ENCODE data around the gene HBZ. TPM values are rescaled to one million over a fixed set of nuclear protein-coding genes. Genes with fewer than 3 reads are reported as not detected.
"Not testable (repeated sequence)": the region's sequence is repeated elsewhere in the genome, so short reads cannot be mapped to it uniquely, and the experiment has no call there.

The HBZ gene
- total and polyA plus RNA-seq, 2 experiments from 2014 or later: 0.28 TPM; not detected in 1

DNA sequence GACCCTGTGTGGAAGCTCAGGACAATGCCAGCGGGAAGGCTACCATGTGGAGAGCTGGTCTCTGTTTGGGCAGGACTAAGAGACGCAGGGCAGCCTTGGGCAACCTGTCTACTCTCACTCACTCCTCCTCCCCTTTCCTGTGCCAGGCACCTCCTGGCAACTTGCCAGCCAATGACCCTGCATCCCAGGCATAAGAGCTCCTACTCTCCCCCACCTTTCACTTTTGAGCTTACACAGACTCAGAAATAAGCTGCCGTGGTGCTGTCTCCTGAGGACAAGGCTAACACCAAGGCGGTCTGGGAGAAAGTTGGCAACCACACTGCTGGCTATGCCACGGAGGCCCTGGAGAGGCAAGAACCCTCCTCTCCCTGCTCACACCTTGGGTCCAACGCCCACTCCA, 16.0 kb downstream of the HBZ start:
- no peak for TF ChIP-seq EZH2phosphoT487 (IDR thresholded peaks at IDR 0.05; ENCODE audit: low read depth, severe bottlenecking, unreplicated experiment)
- TF ChIP-seq, protein P1, sequence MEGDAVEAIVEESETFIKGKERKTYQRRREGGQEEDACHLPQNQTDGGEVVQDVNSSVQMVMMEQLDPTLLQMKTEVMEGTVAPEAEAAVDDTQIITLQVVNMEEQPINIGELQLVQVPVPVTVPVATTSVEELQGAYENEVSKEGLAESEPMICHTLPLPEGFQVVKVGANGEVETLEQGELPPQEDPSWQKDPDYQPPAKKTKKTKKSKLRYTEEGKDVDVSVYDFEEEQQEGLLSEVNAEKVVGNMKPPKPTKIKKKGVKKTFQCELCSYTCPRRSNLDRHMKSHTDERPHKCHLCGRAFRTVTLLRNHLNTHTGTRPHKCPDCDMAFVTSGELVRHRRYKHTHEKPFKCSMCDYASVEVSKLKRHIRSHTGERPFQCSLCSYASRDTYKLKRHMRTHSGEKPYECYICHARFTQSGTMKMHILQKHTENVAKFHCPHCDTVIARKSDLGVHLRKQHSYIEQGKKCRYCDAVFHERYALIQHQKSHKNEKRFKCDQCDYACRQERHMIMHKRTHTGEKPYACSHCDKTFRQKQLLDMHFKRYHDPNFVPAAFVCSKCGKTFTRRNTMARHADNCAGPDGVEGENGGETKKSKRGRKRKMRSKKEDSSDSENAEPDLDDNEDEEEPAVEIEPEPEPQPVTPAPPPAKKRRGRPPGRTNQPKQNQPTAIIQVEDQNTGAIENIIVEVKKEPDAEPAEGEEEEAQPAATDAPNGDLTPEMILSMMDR (IDR thresholded peaks at IDR 0.05; ENCODE audit: poor library complexity): no peak
- TF ChIP-seq EZH2 (IDR thresholded peaks at IDR 0.05; ENCODE audit: borderline replicate concordance): no peak
- peaks cover 55% of the 10 kb centered on the region for H3K27me3 ChIP-seq
- H3K9me2 ChIP-seq (replicated peaks; ENCODE audit: insufficient read depth): no peaks in the 10 kb centered on the region
- H4K20me1 ChIP-seq (ENCODE audit: insufficient read depth, poor library complexity, severe bottlenecking): no peaks in the 10 kb centered on the region
- no peaks in the 10 kb centered on the region for H3K4me1 ChIP-seq (ENCODE audit: insufficient read depth)
- no peaks in the 10 kb centered on the region for H3K36me3 ChIP-seq (replicated peaks; ENCODE audit: insufficient read depth, low read depth)
- H3K9me3 ChIP-seq (ENCODE audit: low read depth): no peaks in the 10 kb centered on the region
- no peak overlapping the region for H2AFZ ChIP-seq
- H3K4me3 ChIP-seq: no peak overlapping the region
- WGBS (ENCODE audit: low lambda C conversion rate, missing lambda C conversion rate): 72% methylated on average over 6 of the region's 6 CpGs
- H3K27ac ChIP-seq: no peak overlapping the region
- no peak for DNase-seq (ENCODE audit: low spot score)
- no peaks in the 10 kb centered on the region for H3K79me2 ChIP-seq
- no peak overlapping the region for H3K4me2 ChIP-seq

DNA sequence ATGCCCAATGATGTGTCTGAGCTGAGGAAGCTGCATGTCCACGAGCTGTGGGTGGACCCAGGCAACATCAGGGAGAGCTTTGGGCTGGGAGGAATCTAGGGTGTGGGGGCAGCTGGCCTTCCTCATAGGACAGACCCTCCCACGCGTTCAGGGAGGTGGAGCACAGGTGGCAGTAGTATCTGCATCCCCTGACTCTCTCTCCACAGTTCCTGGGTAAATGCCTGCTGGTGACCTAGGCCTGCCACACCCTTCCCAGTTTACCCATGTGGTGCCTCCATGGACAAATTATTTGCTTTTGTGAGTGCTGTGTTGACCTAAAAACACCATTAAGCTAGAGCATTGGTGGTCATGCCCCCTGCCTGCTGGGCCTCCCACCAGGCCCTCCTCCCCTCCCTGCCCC, 16.6 kb downstream of the HBZ start:
- WGBS (ENCODE audit: low lambda C conversion rate, missing lambda C conversion rate): 46% methylated on average over 3 of the region's 3 CpGs
- Histone ChIP-seq H3K27me3 (peaks cover 55% of the 10 kb centered on the region), H3K4me3 (no peak overlapping the region), H2AFZ (no peak overlapping the region), H3K4me1 (ENCODE audit: insufficient read depth) (no peaks in the 10 kb centered on the region), H3K27ac (no peak overlapping the region), H3K9me2 (replicated peaks; ENCODE audit: insufficient read depth) (no peaks in the 10 kb centered on the region), H3K79me2 (no peaks in the 10 kb centered on the region), H3K9me3 (ENCODE audit: low read depth) (no peaks in the 10 kb centered on the region), H4K20me1 (ENCODE audit: insufficient read depth, poor library complexity, severe bottlenecking) (no peaks in the 10 kb centered on the region), H3K36me3 (replicated peaks; ENCODE audit: insufficient read depth, low read depth) (no peaks in the 10 kb centered on the region), H3K4me2 (no peak overlapping the region)
- DNase-seq (ENCODE audit: low spot score): no peak
- TF ChIP-seq EZH2 (IDR thresholded peaks at IDR 0.05; ENCODE audit: borderline replicate concordance) (no peak), EZH2phosphoT487 (IDR thresholded peaks at IDR 0.05; ENCODE audit: low read depth, severe bottlenecking, unreplicated experiment) (no peak)
- TF ChIP-seq, protein P1 (IDR thresholded peaks at IDR 0.05; ENCODE audit: poor library complexity): no peak

DNA sequence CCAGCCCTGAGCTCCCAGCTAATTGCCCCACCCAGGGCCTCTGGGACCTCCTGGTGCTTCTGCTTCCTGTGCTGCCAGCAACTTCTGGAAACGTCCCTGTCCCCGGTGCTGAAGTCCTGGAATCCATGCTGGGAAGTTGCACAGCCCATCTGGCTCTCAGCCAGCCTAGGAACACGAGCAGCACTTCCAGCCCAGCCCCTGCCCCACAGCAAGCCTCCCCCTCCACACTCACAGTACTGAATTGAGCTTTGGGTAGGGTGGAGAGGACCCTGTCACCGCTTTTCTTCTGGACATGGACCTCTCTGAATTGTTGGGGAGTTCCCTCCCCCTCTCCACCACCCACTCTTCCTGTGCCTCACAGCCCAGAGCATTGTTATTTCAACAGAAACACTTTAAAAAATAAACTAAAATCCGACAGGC, 17.7 kb downstream of the HBZ start:
- not testable (repeated sequence) for H3K9me3 ChIP-seq (ENCODE audit: low read depth); H3K9me2 ChIP-seq (replicated peaks; ENCODE audit: insufficient read depth); H3K4me2 ChIP-seq; H3K27ac ChIP-seq; H2AFZ ChIP-seq; H3K79me2 ChIP-seq; H3K4me1 ChIP-seq (ENCODE audit: insufficient read depth); H3K36me3 ChIP-seq (replicated peaks; ENCODE audit: insufficient read depth, low read depth); H4K20me1 ChIP-seq (ENCODE audit: insufficient read depth, poor library complexity, severe bottlenecking); H3K4me3 ChIP-seq
- H3K27me3 ChIP-seq: peaks cover 61% of the 10 kb centered on the region
- DNase-seq (ENCODE audit: low spot score): peak; percentile 30
- 2% methylated on average over 5 of the region's 5 CpGs for WGBS (ENCODE audit: low lambda C conversion rate, missing lambda C conversion rate)

DNA sequence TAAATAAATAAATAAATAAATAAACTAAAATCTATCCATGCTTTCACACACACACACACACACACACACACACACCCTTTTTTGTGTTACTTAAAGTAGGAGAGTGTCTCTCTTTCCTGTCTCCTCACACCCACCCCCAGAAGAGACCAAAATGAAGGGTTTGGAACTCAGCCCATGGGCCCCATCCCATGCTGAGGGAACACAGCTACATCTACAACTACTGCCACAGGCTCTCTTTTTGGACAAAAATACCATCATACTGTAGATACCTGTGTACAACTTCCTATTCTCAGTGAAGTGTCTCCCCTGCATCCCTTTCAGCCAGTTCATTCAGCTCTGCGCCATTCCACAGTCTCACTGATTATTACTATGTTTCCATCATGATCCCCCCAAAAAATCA, 18.3 kb downstream of the HBZ start:
- no peak for DNase-seq (ENCODE audit: low spot score)
- H3K36me3 ChIP-seq (replicated peaks; ENCODE audit: insufficient read depth, low read depth): no peaks in the 10 kb centered on the region
- no peaks in the 10 kb centered on the region for H4K20me1 ChIP-seq (ENCODE audit: insufficient read depth, poor library complexity, severe bottlenecking)
- H3K9me3 ChIP-seq (ENCODE audit: low read depth): no peaks in the 10 kb centered on the region
- 100% methylated on average over 1 of the region's 1 CpG for WGBS (ENCODE audit: low lambda C conversion rate, missing lambda C conversion rate)
- H3K27ac ChIP-seq: no peak overlapping the region
- H3K9me2 ChIP-seq (replicated peaks; ENCODE audit: insufficient read depth): no peaks in the 10 kb centered on the region
- H3K79me2 ChIP-seq: no peaks in the 10 kb centered on the region
- no peak overlapping the region for H2AFZ ChIP-seq
- H3K4me1 ChIP-seq (ENCODE audit: insufficient read depth): no peaks in the 10 kb centered on the region
- no peak overlapping the region for H3K4me2 ChIP-seq
- TF ChIP-seq EZH2phosphoT487 (IDR thresholded peaks at IDR 0.05; ENCODE audit: low read depth, severe bottlenecking, unreplicated experiment): no peak
- TF ChIP-seq, protein P1 (IDR thresholded peaks at IDR 0.05; ENCODE audit: poor library complexity): no peak
- no peak for TF ChIP-seq EZH2 (IDR thresholded peaks at IDR 0.05; ENCODE audit: borderline replicate concordance)
- peaks cover 60% of the 10 kb centered on the region for H3K27me3 ChIP-seq
- H3K4me3 ChIP-seq: no peak overlapping the region

DNA sequence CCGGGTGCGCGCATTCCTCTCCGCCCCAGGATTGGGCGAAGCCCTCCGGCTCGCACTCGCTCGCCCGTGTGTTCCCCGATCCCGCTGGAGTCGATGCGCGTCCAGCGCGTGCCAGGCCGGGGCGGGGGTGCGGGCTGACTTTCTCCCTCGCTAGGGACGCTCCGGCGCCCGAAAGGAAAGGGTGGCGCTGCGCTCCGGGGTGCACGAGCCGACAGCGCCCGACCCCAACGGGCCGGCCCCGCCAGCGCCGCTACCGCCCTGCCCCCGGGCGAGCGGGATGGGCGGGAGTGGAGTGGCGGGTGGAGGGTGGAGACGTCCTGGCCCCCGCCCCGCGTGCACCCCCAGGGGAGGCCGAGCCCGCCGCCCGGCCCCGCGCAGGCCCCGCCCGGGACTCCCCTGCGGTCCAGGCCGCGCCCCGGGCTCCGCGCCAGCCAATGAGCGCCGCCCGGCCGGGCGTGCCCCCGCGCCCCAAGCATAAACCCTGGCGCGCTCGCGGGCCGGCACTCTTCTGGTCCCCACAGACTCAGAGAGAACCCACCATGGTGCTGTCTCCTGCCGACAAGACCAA, 20.0 kb downstream of the HBZ start, which contains the start of gene HBA2:
TSS of gene HBA2 (plus strand) at position 503 of the 568 bp plus-strand sequence. CDS start at position 540, 37 bp downstream.
- not testable (repeated sequence) for H4K20me1 ChIP-seq (ENCODE audit: insufficient read depth, poor library complexity, severe bottlenecking); H3K27ac ChIP-seq; H2AFZ ChIP-seq; H3K4me2 ChIP-seq; H3K9me2 ChIP-seq (replicated peaks; ENCODE audit: insufficient read depth); H3K4me3 ChIP-seq; H3K4me1 ChIP-seq (ENCODE audit: insufficient read depth); H3K9me3 ChIP-seq (ENCODE audit: low read depth); H3K79me2 ChIP-seq; DNase-seq (ENCODE audit: low spot score); H3K36me3 ChIP-seq (replicated peaks; ENCODE audit: insufficient read depth, low read depth)
- no CpG with 5 or more reads among the region's 74 CpGs for WGBS (ENCODE audit: low lambda C conversion rate, missing lambda C conversion rate)
- peaks cover 46% of the 10 kb centered on the region for H3K27me3 ChIP-seq

DNA sequence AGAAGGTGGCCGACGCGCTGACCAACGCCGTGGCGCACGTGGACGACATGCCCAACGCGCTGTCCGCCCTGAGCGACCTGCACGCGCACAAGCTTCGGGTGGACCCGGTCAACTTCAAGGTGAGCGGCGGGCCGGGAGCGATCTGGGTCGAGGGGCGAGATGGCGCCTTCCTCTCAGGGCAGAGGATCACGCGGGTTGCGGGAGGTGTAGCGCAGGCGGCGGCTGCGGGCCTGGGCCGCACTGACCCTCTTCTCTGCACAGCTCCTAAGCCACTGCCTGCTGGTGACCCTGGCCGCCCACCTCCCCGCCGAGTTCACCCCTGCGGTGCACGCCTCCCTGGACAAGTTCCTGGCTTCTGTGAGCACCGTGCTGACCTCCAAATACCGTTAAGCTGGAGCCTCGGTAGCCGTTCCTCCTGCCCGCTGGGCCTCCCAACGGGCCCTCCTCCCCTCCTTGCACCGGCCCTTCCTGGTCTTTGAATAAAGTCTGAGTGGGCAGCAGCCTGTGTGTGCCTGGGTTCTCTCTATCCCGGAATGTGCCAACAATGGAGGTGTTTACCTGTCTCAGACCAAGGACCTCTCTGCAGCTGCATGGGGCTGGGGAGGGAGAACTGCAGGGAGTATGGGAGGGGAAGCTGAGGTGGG, 20.9 kb downstream of the HBZ start:
- not testable (repeated sequence) for H3K9me2 ChIP-seq (replicated peaks; ENCODE audit: insufficient read depth); H3K4me2 ChIP-seq; H4K20me1 ChIP-seq (ENCODE audit: insufficient read depth, poor library complexity, severe bottlenecking); H3K79me2 ChIP-seq; H3K27ac ChIP-seq; H3K4me3 ChIP-seq; DNase-seq (ENCODE audit: low spot score); H3K4me1 ChIP-seq (ENCODE audit: insufficient read depth); H2AFZ ChIP-seq; H3K36me3 ChIP-seq (replicated peaks; ENCODE audit: insufficient read depth, low read depth); H3K9me3 ChIP-seq (ENCODE audit: low read depth)
- peaks cover 46% of the 10 kb centered on the region for H3K27me3 ChIP-seq
- WGBS (ENCODE audit: low lambda C conversion rate, missing lambda C conversion rate): 22% methylated on average over 23 of the region's 44 CpGs

All from hepatocyte (in vitro differentiated cells).